ENCODE data around the gene TMEM8B.

TMEM8B gene

DNA sequence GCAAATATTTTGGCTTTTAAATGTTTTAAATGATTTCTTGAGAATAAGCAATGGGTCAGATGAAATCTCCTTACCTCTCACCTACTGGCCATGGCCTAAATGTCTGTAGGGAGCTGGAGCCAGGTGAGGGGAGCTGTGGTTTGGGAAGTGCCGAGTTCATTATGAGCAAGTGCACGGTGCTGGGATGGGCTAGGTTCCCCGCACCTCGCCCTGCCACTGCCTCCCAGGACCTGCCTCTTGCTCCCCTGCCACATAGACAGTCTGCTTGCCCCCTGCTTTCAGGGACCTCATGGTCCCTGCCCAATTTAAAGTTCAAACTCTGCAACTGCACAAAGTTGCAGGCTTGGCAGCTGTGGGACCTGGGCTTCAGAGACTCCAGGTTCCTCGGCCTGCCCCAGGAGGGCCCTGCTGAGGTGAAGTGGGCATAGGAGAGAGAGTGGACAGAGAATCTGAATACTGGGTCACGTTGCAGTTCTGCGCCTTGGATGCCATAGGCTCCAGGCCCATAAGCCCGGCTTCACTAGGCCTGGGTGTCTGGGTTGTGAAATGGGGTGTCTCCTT is 35.7 kb downstream of the TMEM8B start:
- Histone ChIP-seq H3K79me1 (ENCODE audit: low read length) (no peaks in the 10 kb centered on the region), H2AFZ (ENCODE audit: insufficient read depth, low read length, poor library complexity) (no peak overlapping the region), H3K4me2 (ENCODE audit: low read length) (no peak overlapping the region), H3K27me3 (ENCODE audit: insufficient read depth, low read length) (no peaks in the 10 kb centered on the region), H2BK5ac (ENCODE audit: low read depth, low read length, poor library complexity) (no peak overlapping the region), H4K12ac (ENCODE audit: low read depth, low read length) (no peak overlapping the region), H3K18ac (ENCODE audit: low read length) (no peak overlapping the region), H2BK12ac (ENCODE audit: low read length) (no peak overlapping the region), H4K8ac (ENCODE audit: low read depth, low read length) (no peak overlapping the region), H2AK5ac (ENCODE audit: low read length) (no peak overlapping the region), H3K79me2 (ENCODE audit: control insufficient read depth, insufficient read depth, low read length, poor library complexity) (no peaks in the 10 kb centered on the region), H4K91ac (ENCODE audit: low read depth, low read length) (no peak overlapping the region), H3K4me3 (ENCODE audit: low read depth, low read length) (no peak overlapping the region), H3K14ac (ENCODE audit: low read length) (no peak overlapping the region), H3K9ac (ENCODE audit: low read length) (no peak overlapping the region), H3K4me1 (ENCODE audit: control insufficient read depth in 1 of 2, insufficient read depth in 2 of 2, low read length in 2 of 2) (no peaks in the 10 kb centered on the region), H3K36me3 (ENCODE audit: control insufficient read depth in 1 of 2, insufficient read depth in 2 of 2, low read length in 2 of 2) (no peaks in the 10 kb centered on the region), H2BK120ac (ENCODE audit: insufficient read depth, low read length, poor library complexity) (no peak overlapping the region), H3K27ac (ENCODE audit: low read depth, low read length) (no peak overlapping the region), H3K9me3 (ENCODE audit: insufficient read depth, low read depth, low read length) (peaks cover 2% of the 10 kb centered on the region), H3K4ac (ENCODE audit: low read depth, low read length) (no peak overlapping the region), H3K23ac (ENCODE audit: low read length) (no peak overlapping the region)
- WGBS (ENCODE audit: extremely low coverage, insufficient coverage, insufficient read length) = no CpG with 5 or more reads among the region's 8 CpGs
- DNase-seq = no peak

DNA sequence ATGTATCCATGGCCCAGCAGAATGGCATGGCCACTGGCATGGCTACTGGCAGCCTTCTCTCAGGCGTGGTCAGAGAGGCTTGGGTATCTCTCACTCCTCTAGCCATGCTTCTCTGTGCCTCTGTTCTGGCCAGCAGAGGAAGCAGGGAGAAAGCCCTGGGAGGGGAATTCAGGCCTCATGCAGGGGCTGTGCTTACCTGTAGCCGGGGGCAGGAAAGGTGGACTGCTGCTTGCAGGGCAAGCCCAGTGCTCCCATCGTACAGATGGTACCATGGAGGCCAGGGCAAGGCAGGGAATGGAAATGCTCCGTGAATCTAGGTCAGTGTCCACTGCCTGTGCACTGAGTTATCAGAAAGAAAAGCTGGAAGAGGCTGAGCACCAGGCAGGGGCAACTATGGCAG is 38.5 kb downstream of the TMEM8B start:
- no peak overlapping the region for H2AFZ ChIP-seq (ENCODE audit: insufficient read depth, low read length, poor library complexity)
- H2BK120ac ChIP-seq (ENCODE audit: insufficient read depth, low read length, poor library complexity) = no peak overlapping the region
- H3K79me2 ChIP-seq (ENCODE audit: control insufficient read depth, insufficient read depth, low read length, poor library complexity) = no peaks in the 10 kb centered on the region
- H2AK5ac ChIP-seq (ENCODE audit: low read length) = no peak overlapping the region
- WGBS (ENCODE audit: extremely low coverage, insufficient coverage, insufficient read length) = no CpG with 5 or more reads among the region's 4 CpGs
- no peaks in the 10 kb centered on the region for H3K79me1 ChIP-seq (ENCODE audit: low read length)
- H3K9ac ChIP-seq (ENCODE audit: low read length) = peak overlapping the region; percentile 38
- H3K23ac ChIP-seq (ENCODE audit: low read length) = no peak overlapping the region
- H3K4ac ChIP-seq (ENCODE audit: low read depth, low read length) = no peak overlapping the region
- H3K27me3 ChIP-seq (ENCODE audit: insufficient read depth, low read length) = no peaks in the 10 kb centered on the region
- H3K36me3 ChIP-seq (ENCODE audit: control insufficient read depth in 1 of 2, insufficient read depth in 2 of 2, low read length in 2 of 2) = no peaks in the 10 kb centered on the region
- H3K14ac ChIP-seq (ENCODE audit: low read length) = no peak overlapping the region
- no peak overlapping the region for H4K12ac ChIP-seq (ENCODE audit: low read depth, low read length)
- no peak overlapping the region for H3K27ac ChIP-seq (ENCODE audit: low read depth, low read length)
- no peak overlapping the region for H4K91ac ChIP-seq (ENCODE audit: low read depth, low read length)
- no peaks in the 10 kb centered on the region for H3K4me1 ChIP-seq (ENCODE audit: control insufficient read depth in 1 of 2, insufficient read depth in 2 of 2, low read length in 2 of 2)
- H3K4me3 ChIP-seq (ENCODE audit: low read depth, low read length) = no peak overlapping the region
- H3K4me2 ChIP-seq (ENCODE audit: low read length) = no peak overlapping the region
- H3K18ac ChIP-seq (ENCODE audit: low read length) = no peak overlapping the region
- peaks cover 4% of the 10 kb centered on the region for H3K9me3 ChIP-seq (ENCODE audit: insufficient read depth, low read depth, low read length)
- H2BK12ac ChIP-seq (ENCODE audit: low read length) = no peak overlapping the region
- DNase-seq = no peak
- no peak overlapping the region for H2BK5ac ChIP-seq (ENCODE audit: low read depth, low read length, poor library complexity)
- H4K8ac ChIP-seq (ENCODE audit: low read depth, low read length) = no peak overlapping the region

DNA sequence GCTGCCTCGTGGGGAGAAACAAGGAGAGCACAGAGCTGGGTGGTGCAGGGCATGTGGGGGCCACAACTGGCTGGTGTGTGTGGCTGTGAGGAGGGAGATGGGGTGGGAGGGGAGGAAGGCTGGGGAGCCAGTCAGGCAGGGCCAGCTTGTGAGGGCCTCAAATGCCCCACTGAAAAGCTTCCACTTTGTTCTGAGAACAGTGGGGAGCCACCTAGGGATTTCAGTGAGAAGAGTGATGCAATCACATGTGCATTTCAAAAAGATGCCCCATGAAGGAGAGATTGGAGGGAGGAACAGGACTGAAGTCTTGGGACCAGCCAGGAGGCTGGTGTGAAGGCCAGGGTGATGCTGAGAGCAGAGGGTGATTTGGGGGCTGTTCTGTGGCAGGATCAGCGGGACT is 39.9 kb downstream of the TMEM8B start:
- H3K23ac ChIP-seq (ENCODE audit: low read length) = no peak overlapping the region
- no peak overlapping the region for H3K4me2 ChIP-seq (ENCODE audit: low read length)
- no peak overlapping the region for H2BK120ac ChIP-seq (ENCODE audit: insufficient read depth, low read length, poor library complexity)
- H3K4me3 ChIP-seq (ENCODE audit: low read depth, low read length) = no peak overlapping the region
- H4K12ac ChIP-seq (ENCODE audit: low read depth, low read length) = no peak overlapping the region
- no peaks in the 10 kb centered on the region for H3K36me3 ChIP-seq (ENCODE audit: control insufficient read depth in 1 of 2, insufficient read depth in 2 of 2, low read length in 2 of 2)
- H3K18ac ChIP-seq (ENCODE audit: low read length) = no peak overlapping the region
- H3K79me1 ChIP-seq (ENCODE audit: low read length) = no peaks in the 10 kb centered on the region
- no peak for DNase-seq
- H4K8ac ChIP-seq (ENCODE audit: low read depth, low read length) = no peak overlapping the region
- no peak overlapping the region for H3K9ac ChIP-seq (ENCODE audit: low read length)
- no peak overlapping the region for H2BK12ac ChIP-seq (ENCODE audit: low read length)
- H3K27ac ChIP-seq (ENCODE audit: low read depth, low read length) = no peak overlapping the region
- no peak overlapping the region for H2AFZ ChIP-seq (ENCODE audit: insufficient read depth, low read length, poor library complexity)
- H3K27me3 ChIP-seq (ENCODE audit: insufficient read depth, low read length) = no peaks in the 10 kb centered on the region
- no peak overlapping the region for H2AK5ac ChIP-seq (ENCODE audit: low read length)
- H4K91ac ChIP-seq (ENCODE audit: low read depth, low read length) = no peak overlapping the region
- no CpG with 5 or more reads among the region's 2 CpGs for WGBS (ENCODE audit: extremely low coverage, insufficient coverage, insufficient read length)
- no peak overlapping the region for H3K4ac ChIP-seq (ENCODE audit: low read depth, low read length)
- H3K9me3 ChIP-seq (ENCODE audit: insufficient read depth, low read depth, low read length) = peaks cover 4% of the 10 kb centered on the region
- no peaks in the 10 kb centered on the region for H3K79me2 ChIP-seq (ENCODE audit: control insufficient read depth, insufficient read depth, low read length, poor library complexity)
- H2BK5ac ChIP-seq (ENCODE audit: low read depth, low read length, poor library complexity) = no peak overlapping the region
- H3K4me1 ChIP-seq (ENCODE audit: control insufficient read depth in 1 of 2, insufficient read depth in 2 of 2, low read length in 2 of 2) = no peaks in the 10 kb centered on the region
- H3K14ac ChIP-seq (ENCODE audit: low read length) = no peak overlapping the region

DNA sequence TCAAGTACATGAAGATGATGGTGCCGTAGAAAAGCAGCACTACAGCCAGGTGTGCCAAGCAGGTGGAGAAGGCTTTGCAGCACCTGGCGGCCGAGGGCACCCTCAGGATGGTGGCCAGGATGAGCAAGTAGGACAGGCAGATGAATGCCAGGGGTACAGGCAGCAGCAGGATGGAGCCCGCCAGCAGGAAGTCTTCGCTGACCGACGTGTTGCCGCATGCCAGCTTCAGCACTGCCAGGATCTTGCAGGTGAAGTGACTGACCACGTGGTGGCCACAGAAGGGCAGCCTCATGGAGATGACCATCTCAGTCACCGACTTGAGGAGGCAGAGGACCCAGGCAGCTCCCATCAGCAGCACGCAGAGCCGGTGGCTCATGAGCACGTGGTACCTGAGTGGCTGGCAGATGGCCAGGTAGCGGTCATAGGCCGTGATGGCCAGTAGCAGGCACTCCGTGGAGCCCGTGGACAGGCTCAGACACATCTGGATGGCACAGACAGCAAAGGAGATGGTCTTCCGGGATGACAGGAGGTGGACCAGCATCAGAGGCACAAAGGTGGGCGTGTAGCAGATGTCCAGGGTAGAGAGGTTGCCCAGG is 40.7 kb downstream of the TMEM8B start:
- no CpG with 5 or more reads among the region's 19 CpGs for WGBS (ENCODE audit: extremely low coverage, insufficient coverage, insufficient read length)
- Histone ChIP-seq H3K4me1 (ENCODE audit: control insufficient read depth in 1 of 2, insufficient read depth in 2 of 2, low read length in 2 of 2) (no peaks in the 10 kb centered on the region), H2AFZ (ENCODE audit: insufficient read depth, low read length, poor library complexity) (no peak overlapping the region), H3K9ac (ENCODE audit: low read length) (no peak overlapping the region), H3K27ac (ENCODE audit: low read depth, low read length) (no peak overlapping the region), H4K8ac (ENCODE audit: low read depth, low read length) (no peak overlapping the region), H2BK120ac (ENCODE audit: insufficient read depth, low read length, poor library complexity) (no peak overlapping the region), H3K4me2 (ENCODE audit: low read length) (no peak overlapping the region), H2AK5ac (ENCODE audit: low read length) (no peak overlapping the region), H3K4me3 (ENCODE audit: low read depth, low read length) (no peak overlapping the region), H3K27me3 (ENCODE audit: insufficient read depth, low read length) (no peaks in the 10 kb centered on the region), H3K23ac (ENCODE audit: low read length) (no peak overlapping the region), H4K12ac (ENCODE audit: low read depth, low read length) (no peak overlapping the region), H3K14ac (ENCODE audit: low read length) (no peak overlapping the region), H4K91ac (ENCODE audit: low read depth, low read length) (no peak overlapping the region), H3K36me3 (ENCODE audit: control insufficient read depth in 1 of 2, insufficient read depth in 2 of 2, low read length in 2 of 2) (no peaks in the 10 kb centered on the region), H3K18ac (ENCODE audit: low read length) (no peak overlapping the region), H3K4ac (ENCODE audit: low read depth, low read length) (no peak overlapping the region), H3K79me1 (ENCODE audit: low read length) (no peaks in the 10 kb centered on the region), H3K79me2 (ENCODE audit: control insufficient read depth, insufficient read depth, low read length, poor library complexity) (no peaks in the 10 kb centered on the region), H2BK12ac (ENCODE audit: low read length) (no peak overlapping the region), H2BK5ac (ENCODE audit: low read depth, low read length, poor library complexity) (no peak overlapping the region), H3K9me3 (ENCODE audit: insufficient read depth, low read depth, low read length) (peaks cover 4% of the 10 kb centered on the region)
- DNase-seq = no peak

Data from trophoblast cell (in vitro differentiated cells and primary cell).